GM21786 (cell line): Measurements from ENCODE around the gene FREM1.

Experiments used
- ATAC-seq: cut with Tn5 transposase; IDR thresholded peaks from one replicate; pipeline ENCODE4 v1.9.1; 2021; ENCODE audit not compliant: unreplicated experiment

The FREM1 gene

DNA sequence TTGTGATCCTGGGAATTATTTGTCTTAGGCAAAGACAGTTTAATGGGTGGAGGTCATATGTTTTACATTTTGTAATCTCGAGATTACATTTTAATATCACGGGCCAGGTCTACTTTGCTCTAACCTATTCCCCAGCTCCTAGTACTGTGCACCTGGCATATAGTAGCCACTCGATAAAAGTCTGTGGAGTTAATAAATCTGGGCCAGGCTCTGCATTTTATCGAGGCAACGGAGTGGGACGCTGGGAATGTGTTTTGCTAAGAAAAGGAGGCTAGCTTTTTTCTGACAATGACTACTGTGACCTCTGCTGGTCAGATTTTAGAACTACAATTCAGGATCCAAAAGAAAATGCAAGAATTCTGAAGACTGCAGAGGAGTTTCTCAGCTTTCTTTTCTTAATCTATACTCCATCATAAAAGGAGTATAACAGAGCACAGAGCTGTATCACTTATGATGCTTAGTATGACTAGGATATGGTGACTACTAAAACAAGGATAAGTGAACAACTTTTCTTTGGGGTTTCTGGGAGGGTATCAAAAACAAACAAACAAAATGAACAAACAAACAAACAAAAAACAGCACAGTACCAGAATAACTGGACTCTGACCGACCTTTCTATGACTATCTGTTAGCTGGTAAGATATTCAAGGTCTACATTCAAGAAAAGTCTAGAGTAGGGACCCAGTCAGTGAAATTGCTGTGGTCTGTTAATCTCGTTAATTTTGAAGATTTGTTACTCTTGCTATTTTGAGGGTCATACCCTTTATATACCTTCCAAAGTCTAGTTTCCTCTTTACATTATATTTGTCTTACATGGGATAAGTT lies 141.6 kb downstream of the FREM1 start:
- no peak for ATAC-seq

DNA sequence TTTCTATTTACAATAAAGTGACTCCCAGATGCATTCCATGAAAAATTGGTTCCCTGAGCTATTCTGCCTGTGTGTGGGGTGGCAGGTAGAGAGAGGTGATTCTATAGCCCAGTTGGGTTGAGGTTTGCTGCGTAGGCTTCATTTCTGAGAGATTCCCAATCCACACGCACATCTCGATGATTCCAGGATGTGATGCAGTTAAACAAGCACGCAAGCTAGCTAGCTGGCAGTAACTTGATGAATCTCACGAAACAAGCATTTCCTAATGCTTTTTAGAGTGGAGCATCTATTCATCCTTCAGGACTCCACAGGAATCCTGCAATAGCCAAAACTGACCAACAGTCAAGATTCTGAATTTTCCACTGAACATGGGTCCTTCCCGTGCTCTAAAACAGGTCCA lies 143.9 kb downstream of the FREM1 start:
- no peak for ATAC-seq

DNA sequence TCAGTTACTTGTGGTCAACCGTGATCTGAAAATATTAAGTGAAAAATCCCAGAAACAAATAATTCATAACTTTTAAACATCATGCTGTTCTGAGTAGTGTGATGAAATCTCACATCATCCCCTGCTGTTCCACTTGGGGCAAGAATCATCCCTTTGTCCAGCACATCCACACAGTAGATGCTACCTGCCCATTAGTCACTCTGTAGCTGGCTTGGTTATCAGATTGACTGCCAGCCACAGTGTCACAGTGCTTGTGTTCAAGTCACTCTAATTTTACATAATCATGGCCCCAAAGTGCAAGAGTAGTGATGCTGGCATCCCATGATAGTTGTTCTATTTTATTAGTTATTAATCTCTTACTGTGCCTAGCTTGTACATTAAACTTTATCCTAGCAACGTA lies 148.6 kb downstream of the FREM1 start:
- no peak for ATAC-seq

GRCh38 chr9:14760060-14760459 lies 150.2 kb downstream of the FREM1 start:
- ATAC-seq = no peak

DNA sequence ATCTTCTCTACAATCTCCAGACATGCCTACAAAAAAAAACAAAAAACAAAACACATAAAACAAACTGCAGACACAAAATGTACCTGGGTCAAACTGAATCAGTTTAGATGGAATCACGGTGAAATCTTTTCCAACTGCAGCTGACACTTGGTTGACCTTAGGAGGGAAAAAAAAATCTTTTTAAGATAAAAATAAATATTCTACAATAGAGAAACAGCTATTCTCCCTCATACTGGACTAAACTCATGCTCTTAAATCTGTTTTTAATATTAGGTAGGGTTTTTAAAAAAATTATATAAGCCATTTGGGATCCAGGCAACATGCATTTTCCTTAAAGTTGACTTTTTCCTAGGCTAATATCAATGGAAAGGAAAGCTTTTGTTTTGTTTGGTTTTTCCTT lies 153.9 kb downstream of the FREM1 start:
- no peak for ATAC-seq

DNA sequence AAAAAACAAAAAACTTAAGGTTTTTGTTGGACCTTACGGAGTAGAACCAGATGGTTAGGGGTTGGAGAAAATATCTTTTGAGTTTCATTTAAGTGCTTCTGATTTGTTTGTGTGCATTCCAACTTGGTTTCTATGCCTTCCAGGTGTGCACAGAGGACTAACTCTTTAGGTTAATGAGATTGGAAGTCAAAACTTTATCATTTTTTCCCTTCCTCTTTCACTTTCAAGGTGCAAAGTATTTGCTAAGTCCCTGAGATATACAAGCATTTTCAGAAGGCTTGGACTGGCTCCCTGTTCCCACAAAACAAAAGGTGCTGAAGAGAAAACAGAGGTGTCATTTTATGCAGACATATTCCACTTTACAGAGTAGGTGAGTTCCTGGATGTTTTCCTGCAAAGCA lies 157.4 kb downstream of the FREM1 start:
- ATAC-seq = no peak

- ATAC-seq = no peak
These were observed 158.0 kb downstream of the FREM1 start for GRCh38 chr9:14752271-14752670.

- ATAC-seq = no peak
These were observed 159.4 kb downstream of the FREM1 start for GRCh38 chr9:14750821-14751220.

GRCh38 chr9:14749741-14750211 lies 160.5 kb downstream of the FREM1 start:
- ATAC-seq = no peak

DNA sequence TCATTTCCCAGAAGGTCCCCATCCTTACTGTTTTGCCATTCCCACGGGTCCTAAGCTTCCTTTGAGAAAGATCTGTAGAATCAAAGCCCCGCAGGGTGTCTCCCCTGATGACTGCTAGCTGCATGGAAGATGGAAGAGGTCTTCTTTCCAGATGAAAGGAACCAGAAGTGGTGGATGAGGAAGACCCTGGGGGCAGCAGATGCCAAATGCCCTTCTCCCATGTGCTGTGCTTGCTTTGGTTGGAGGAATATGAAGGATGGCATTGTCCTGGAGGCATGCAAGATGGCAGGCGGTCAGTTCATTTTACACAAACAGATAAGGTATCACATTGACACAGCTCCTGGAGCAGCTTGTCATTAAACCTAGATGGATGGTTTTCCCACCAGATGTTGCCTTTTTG lies 161.9 kb downstream of the FREM1 start:
- ATAC-seq = no peak

DNA sequence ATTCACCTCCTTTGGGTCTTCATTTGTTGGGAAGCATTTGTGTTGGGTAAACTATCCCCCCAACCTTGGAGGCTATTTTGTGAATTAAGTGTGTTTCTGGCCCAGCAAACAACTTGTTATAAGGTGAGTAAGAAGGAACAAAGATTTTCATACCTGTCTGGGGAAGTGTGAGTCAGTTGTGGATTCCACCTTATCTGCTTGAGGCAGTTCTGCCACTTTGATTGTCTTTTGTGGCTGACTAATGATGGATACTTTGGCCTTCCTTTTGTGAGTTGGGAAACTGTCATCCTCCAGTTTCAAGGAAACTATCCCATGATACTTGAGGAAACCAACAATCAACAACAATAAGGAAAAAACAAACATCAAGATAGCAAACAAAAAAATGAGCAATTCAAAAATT lies 163.1 kb downstream of the FREM1 start:
- ATAC-seq = no peak

- ATAC-seq = no peak
These were observed 163.6 kb downstream of the FREM1 start for GRCh38 chr9:14746626-14747025.

DNA sequence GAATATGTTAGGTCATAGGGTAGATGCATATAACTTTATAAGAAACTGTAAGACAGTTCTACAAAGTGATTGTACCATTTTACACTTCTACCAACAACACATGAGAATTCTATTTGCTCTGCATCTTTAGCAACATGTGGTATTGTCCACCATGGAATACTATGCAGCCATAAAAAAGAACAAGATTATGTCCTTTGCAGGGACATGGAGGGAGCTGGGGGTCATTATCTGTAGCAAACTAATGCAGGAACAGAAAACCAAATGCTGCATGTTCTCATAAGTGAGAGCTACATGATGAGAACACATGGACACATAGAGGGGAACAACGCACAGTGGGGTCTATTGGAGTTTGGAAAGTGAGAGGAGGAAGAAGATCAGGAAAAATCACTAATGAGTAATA lies 165.5 kb downstream of the FREM1 start:
- ATAC-seq = no peak

- ATAC-seq = peak; percentile 99
These were observed 168.9 kb downstream of the FREM1 start for GRCh38 chr9:14741369-14741768.

- ATAC-seq = no peak
These were observed 177.1 kb downstream of the FREM1 start for GRCh38 chr9:14733133-14733532.

DNA sequence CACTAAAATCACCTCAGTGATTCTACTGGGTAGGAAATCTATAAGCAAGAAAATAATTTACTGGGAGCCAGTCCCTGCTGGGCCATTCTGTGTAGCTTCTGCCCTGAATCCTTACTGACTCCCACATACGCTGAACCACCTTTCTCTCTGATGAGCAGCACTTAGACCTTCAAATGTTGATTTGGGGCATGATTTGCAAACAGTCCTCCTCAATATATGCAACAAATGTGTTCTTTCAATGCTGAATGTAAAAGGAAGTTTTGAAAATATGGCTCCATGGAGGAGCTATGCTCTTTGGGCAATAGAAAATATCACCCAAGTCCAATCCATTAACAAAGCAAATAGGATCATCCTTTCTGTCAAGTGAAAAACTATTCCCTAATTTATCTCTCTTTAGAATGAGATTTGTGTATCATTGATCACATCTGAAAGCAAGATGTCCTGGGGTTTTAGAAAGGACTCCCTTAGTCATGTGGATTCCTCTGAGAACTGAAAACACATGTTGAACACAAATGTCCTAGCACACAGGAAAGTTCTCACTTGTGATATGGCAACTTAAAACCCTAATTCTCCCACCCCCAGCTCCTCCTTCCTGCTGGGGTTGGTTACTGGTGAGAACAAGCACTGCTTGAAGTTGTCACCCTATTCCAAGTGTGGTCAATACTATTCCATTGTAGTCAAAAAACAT lies 178.8 kb downstream of the FREM1 start:
- no peak for ATAC-seq

- ATAC-seq = no peak
These were observed 179.7 kb downstream of the FREM1 start for GRCh38 chr9:14730461-14730898.

DNA sequence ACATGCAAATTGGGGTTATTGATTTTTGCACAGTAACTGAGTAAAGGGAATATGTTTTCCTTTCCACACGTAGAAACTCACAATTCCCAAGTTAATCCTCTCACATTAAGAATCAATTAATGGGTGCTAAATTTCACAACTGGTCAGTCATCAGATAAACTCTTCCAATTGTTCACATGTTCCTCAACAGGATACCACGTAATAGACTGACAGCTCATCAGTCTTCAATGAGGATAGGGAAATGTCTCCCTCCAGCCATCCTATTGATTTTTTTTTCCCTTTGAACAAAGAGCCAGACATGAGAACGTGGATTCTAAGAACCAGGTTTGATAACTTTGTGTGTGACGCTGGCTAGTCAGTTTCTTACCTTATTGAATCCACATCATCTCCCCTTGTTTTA lies 186.9 kb downstream of the FREM1 start:
- ATAC-seq = no peak

DNA sequence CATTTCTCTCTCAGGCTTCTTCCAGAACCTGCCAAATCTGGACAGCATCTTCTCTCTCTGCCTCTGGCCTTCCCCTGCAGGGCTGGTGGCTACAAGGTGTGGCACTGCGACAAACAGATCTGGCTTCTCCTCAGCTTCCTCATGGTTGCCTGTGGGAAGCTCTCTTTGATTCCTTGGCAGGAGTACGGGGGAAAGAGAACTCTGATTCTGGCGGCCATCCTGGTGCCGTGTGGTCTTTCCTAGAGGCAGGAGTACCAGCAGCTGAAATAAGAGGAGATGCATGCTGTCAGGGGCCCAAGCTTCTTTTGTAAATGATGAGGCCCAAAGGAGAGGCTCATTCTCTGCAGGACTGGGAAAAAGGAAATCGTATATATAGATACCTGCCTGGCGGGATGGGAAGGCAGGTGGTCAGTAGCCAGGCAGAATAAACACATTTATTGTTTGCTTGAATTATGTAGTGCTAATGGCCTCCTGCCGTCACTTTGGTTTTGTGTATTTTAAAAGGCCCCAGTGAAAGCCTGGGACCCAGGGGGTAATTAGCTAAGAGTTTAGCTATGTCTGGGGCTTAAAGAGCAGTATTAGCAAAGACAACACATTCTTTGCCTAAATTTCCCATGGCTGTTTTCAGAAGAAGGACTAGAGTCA lies 187.7 kb downstream of the FREM1 start, which contains the start of gene CER1:
TSS of gene CER1 (minus strand) at position 343 of the 645 bp plus-strand sequence. CDS start at position 282, 61 bp downstream.
- no peak for ATAC-seq

- ATAC-seq = no peak
These were observed 190.9 kb downstream of the FREM1 start for GRCh38 chr9:14719231-14719923.

- ATAC-seq = no peak
These were observed 195.1 kb downstream of the FREM1 start for GRCh38 chr9:14715102-14715501.
